B cell (primary cell): ENCODE measurements around the gene DTNBP1. TPM values are rescaled to one million over a fixed set of nuclear protein-coding genes. Genes with fewer than 3 reads are reported as not detected.

ENCODE experiments used
- ATAC-seq: fragments of 200-7000 bp; cut with Tn5 transposase; one replicate; pipeline ENCODE4 v1.10.0; 2021; ENCODE audit warnings: low read depth, mild to moderate bottlenecking, moderate number of reproducible peaks, moderate library complexity
- CTCF ChIA-PET: fragments of 350-600 bp; sonication (Branson Sonifier 250); formaldehyde crosslinking; loops from one replicate; lab custom pipeline; 2021; ENCODE audit warnings: antibody characterized with exemption, inconsistent platforms; lab: Charles Lee
- POLR2A ChIA-PET: fragments of 350-600 bp; sonication (Branson Sonifier 250); formaldehyde crosslinking; loops from one replicate; lab custom pipeline; 2021; ENCODE audit warnings: antibody characterized with exemption; lab: Charles Lee
- DNase-seq: peaks from one replicate; pipeline ENCODE4 v3.0.0; 2013
- H2AFZ ChIP-seq: 2 replicates; pipeline ENCODE4 v1.6.1; 2012; ENCODE audit warnings: mild to moderate bottlenecking, low read depth, low read length; ENCODE audit not compliant: insufficient read depth, poor library complexity, severe bottlenecking
- H3K27ac ChIP-seq, 2 donors: 1 replicate in 1 of 2; 2 replicates in 1 of 2; pipeline ENCODE4 v1.5.1; 2012 to 2013; ENCODE audit warnings: low read length in 2 of 2, mild to moderate bottlenecking in 2 of 2, moderate library complexity in 1 of 2
- H3K27me3 ChIP-seq, 4 experiments: fragments of 200-600 bp in 1 of 4; sonication (generic) in 1 of 4; replicated peaks in 1 of 4; 1 replicate in 2 of 4; 2 replicates in 2 of 4; pipeline versions ENCODE4 v1.6.1 to v1.7.0; 2013 to 2016; ENCODE audit warnings: low read length in 3 of 4, mild to moderate bottlenecking in 2 of 4, mixed read lengths in 1 of 4, moderate library complexity in 1 of 4; ENCODE audit not compliant: insufficient read depth in 4 of 4, control insufficient read depth in 3 of 4; ENCODE audit errors: control extremely low read depth in 1 of 4
- H3K36me3 ChIP-seq, 2 experiments: replicated peaks in 1 of 2; 1 replicate in 1 of 2; 2 replicates in 1 of 2; pipeline versions ENCODE4 v1.6.1 to v1.7.1; 2013; ENCODE audit warnings: low read length in 1 of 2; ENCODE audit not compliant: insufficient read depth in 2 of 2, control insufficient read depth in 1 of 2; ENCODE audit errors: control extremely low read depth in 1 of 2, extremely low read depth in 1 of 2
- H3K4me1 ChIP-seq, 2 donors: fragments of 200-600 bp in 1 of 2; sonication (generic) in 1 of 2; 1 replicate in 1 of 2; 2 replicates in 1 of 2; pipeline versions ENCODE4 v1.5.1 to v1.6.1; 2013 to 2017; ENCODE audit warnings: low read length in 2 of 2; ENCODE audit not compliant: control insufficient read depth in 2 of 2, insufficient read depth in 2 of 2
- H3K4me2 ChIP-seq: replicated peaks from 2 replicates; pipeline ENCODE3; 2012; ENCODE audit warnings: mild to moderate bottlenecking, low read depth, low read length; ENCODE audit not compliant: poor library complexity, severe bottlenecking
- H3K4me3 ChIP-seq, 5 experiments: fragments of 200-600 bp in 1 of 5; sonication (generic) in 1 of 5; 1 replicate in 3 of 5; 2 replicates in 2 of 5; pipeline versions ENCODE4 v1.5.1 to v1.7.0; 2011 to 2016; ENCODE audit warnings: low read length in 4 of 5, mild to moderate bottlenecking in 4 of 5, low read depth in 2 of 5, control low read depth in 1 of 5, moderate library complexity in 1 of 5; ENCODE audit not compliant: insufficient read depth in 1 of 5; ENCODE audit errors: control extremely low read depth in 1 of 5, extremely low read depth in 1 of 5
- H3K79me2 ChIP-seq: fragments of 200-600 bp; sonication (generic); one replicate; pipeline ENCODE4 v1.6.0; 2016; ENCODE audit warnings: low read length; ENCODE audit not compliant: control insufficient read depth, insufficient read depth
- H3K9ac ChIP-seq: fragments of 200-600 bp; sonication (generic); 2 replicates; pipeline ENCODE4 v1.6.1; 2017; ENCODE audit warnings: mild to moderate bottlenecking, low read length, moderate library complexity
- H3K9me3 ChIP-seq, 3 donors: one replicate each; pipeline versions ENCODE4 v1.6.1 to v1.7.1; 2013; ENCODE audit warnings: low read length in 2 of 3; ENCODE audit not compliant: control insufficient read depth in 2 of 3, insufficient read depth in 1 of 3; ENCODE audit errors: control extremely low read depth in 1 of 3
- H4K20me1 ChIP-seq: 2 replicates; pipeline ENCODE4 v1.6.0; 2012; ENCODE audit warnings: mild to moderate bottlenecking, low read length; ENCODE audit not compliant: insufficient read depth, control insufficient read depth, poor library complexity, severe bottlenecking
- H3K27ac Mint-ChIP-seq: one replicate; pipeline ENCODE4 v1.8.0; 2021; ENCODE audit warnings: mixed read lengths
- H3K27me3 Mint-ChIP-seq: one replicate; pipeline ENCODE4 v1.8.0; 2021; ENCODE audit warnings: mixed read lengths
- H3K4me1 Mint-ChIP-seq: one replicate; pipeline ENCODE4 v1.8.0; 2021; ENCODE audit warnings: mixed read lengths
- H3K4me3 Mint-ChIP-seq: one replicate; pipeline ENCODE4 v1.8.0; 2021; ENCODE audit warnings: mixed read lengths
- H3K9me3 Mint-ChIP-seq: one replicate; pipeline ENCODE4 v1.8.0; 2022; ENCODE audit warnings: mixed read lengths; ENCODE audit not compliant: insufficient read depth
- EZH2 ChIP-seq: IDR thresholded peaks from 2 replicates; pipeline ENCODE4 v1.6.1; 2012; ENCODE audit warnings: borderline replicate concordance, low read depth, mild to moderate bottlenecking, moderate library complexity, low read length; ENCODE audit not compliant: insufficient read depth, poor library complexity, severe bottlenecking
- WGBS: methylation state at CpG from one replicate; pipeline ENCODE4 v1.1.5; 2013; ENCODE audit warnings: missing lambda C conversion rate; ENCODE audit not compliant: insufficient coverage; 5-methylcytosine and 5-hydroxymethylcytosine counted together
- intact Hi-C: fragments of 100-400 bp; cut with micrococcal nuclease; formaldehyde crosslinking; loops from one replicate; pipeline ENCODE4 v1.10.0; 2022
- polyA plus RNA-seq: library from polyadenylated mRNA; depleted of rRNA; stranded (reverse); fragments of >200 nt; gene quantifications from 2 replicates; pipeline ENCODE4 v1.2.3, GENCODE V29; 2012
- total RNA-seq, 2 donors: library from RNA; stranded (reverse); fragments of 120-200 nt in 1 of 2; gene quantifications; 1 replicate in 1 of 2; 2 replicates in 1 of 2; pipeline versions ENCODE4 v1.2.3 to v1.2.4, GENCODE V29; 2013 to 2022
- TF ChIP-seq, protein P1 (sequence below): fragments of 200-600 bp; IDR thresholded peaks from one replicate; pipeline ENCODE4 v1.8.0; 2022; ENCODE audit warnings: antibody characterized with exemption, mild to moderate bottlenecking

Gene DTNBP1
- total and polyA plus RNA-seq, 2 donors (not counting 1 experiment from before 2014, with no cell fraction given) = 31.4 to 73.0 TPM

DNA sequence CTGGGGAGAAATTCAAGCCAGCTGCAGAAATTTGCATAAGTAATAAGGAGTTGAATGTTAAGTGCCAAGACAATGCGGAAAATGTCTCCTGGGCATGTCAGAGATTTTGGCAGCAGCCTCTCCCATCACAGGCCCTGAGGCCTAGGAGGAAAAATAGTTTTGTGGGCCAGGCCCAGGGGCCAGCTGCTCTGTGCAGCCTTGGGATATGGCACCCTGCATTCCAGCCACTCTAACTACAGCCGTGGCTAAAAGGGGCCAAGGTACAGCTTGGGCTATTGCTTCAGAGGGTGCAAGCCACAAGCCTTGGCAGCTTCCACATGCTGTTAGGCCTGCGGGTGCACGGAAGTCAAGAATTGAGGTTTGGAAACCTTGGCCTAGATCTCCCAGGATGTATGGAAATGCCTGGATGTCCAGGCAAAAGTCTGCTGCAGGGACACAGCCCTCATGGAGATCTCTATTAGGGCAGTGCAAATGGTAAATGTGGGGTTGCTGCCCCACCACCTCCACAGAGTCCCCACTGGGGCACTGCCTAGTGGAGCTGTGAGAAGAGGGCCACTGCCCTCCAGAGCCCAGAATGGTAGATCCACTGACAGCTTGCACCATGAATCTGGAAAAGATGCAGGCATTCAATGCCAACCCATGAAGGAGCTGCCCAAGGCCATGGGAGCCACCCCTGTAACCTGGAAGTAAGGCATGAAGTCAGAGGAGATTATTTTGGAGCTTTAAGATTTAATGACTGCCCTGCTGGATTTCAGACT lies 126.5 kb downstream of the DTNBP1 start:
- CTCF ChIA-PET = interaction anchor here (1.7 kb wide), 1 partner anchor 88 kb away, joined by 3 read pairs; no protein-coding TSS in a partner anchor
- peaks cover 48% of the 10 kb centered on the region for H3K4me1 Mint-ChIP-seq

More for the DNA sequence above, 126.5 kb downstream of the DTNBP1 start:
- no peak for DNase-seq
- H4K20me1 ChIP-seq = peaks cover 10% of the 10 kb centered on the region
- WGBS = 100% methylated on average over 4 of the region's 4 CpGs
- peaks cover 66% of the 10 kb centered on the region for H3K79me2 ChIP-seq
- H2AFZ ChIP-seq = no peak overlapping the region
- intact Hi-C loops = no loop called here
- Mint-ChIP-seq H3K4me3 (no peak overlapping the region), H3K9me3 (no peaks in the 10 kb centered on the region), H3K27me3 (no peaks in the 10 kb centered on the region), H3K27ac (no peak overlapping the region)
- no peak overlapping the region for H3K27ac ChIP-seq
- ATAC-seq = no peak
- TF ChIP-seq, protein P1, sequence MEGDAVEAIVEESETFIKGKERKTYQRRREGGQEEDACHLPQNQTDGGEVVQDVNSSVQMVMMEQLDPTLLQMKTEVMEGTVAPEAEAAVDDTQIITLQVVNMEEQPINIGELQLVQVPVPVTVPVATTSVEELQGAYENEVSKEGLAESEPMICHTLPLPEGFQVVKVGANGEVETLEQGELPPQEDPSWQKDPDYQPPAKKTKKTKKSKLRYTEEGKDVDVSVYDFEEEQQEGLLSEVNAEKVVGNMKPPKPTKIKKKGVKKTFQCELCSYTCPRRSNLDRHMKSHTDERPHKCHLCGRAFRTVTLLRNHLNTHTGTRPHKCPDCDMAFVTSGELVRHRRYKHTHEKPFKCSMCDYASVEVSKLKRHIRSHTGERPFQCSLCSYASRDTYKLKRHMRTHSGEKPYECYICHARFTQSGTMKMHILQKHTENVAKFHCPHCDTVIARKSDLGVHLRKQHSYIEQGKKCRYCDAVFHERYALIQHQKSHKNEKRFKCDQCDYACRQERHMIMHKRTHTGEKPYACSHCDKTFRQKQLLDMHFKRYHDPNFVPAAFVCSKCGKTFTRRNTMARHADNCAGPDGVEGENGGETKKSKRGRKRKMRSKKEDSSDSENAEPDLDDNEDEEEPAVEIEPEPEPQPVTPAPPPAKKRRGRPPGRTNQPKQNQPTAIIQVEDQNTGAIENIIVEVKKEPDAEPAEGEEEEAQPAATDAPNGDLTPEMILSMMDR = no peak
- TF ChIP-seq EZH2 = no peak
- H3K4me1 ChIP-seq = peaks cover 3 to 4% of the 10 kb centered on the region in 2 donors
- no peaks in the 10 kb centered on the region for H3K27me3 ChIP-seq
- POLR2A ChIA-PET = interaction anchor here (0.7 kb wide), 1 partner anchor 140 kb away, joined by 3 read pairs; no protein-coding TSS in a partner anchor
- H3K4me2 ChIP-seq = no peak overlapping the region
- H3K36me3 ChIP-seq = peaks cover 0 to 19% of the 10 kb centered on the region in 2 experiments
- no peak overlapping the region for H3K4me3 ChIP-seq
- H3K9ac ChIP-seq = no peak overlapping the region
- peaks cover 0 to 5% (median 0%) of the 10 kb centered on the region in 3 donors for H3K9me3 ChIP-seq
